H9 (cell line): ENCODE measurements around the gene BTBD1. TPM values are rescaled to one million over a fixed set of nuclear protein-coding genes. Genes with fewer than 3 reads are reported as not detected.

ENCODE experiments used
- DNase-seq: peaks from one replicate; pipeline ENCODE4 v3.0.0-alpha.2; 2017
- H2AFZ ChIP-seq: one replicate; pipeline ENCODE4 v1.6.1; 2013; ENCODE audit warnings: mild to moderate bottlenecking, low read length, control low read depth, moderate library complexity
- H2AK5ac ChIP-seq: 2 replicates; pipeline ENCODE4 v1.6.1; 2013; ENCODE audit warnings: low read length, control low read depth, mixed read lengths; ENCODE audit not compliant: insufficient read length
- H2BK120ac ChIP-seq: one replicate; pipeline ENCODE4 v1.6.1; 2013; ENCODE audit warnings: low read depth, mild to moderate bottlenecking, low read length, control low read depth, inconsistent platforms; ENCODE audit not compliant: poor library complexity, severe bottlenecking
- H2BK12ac ChIP-seq: 2 replicates; pipeline ENCODE4 v1.6.1; 2013; ENCODE audit warnings: low read length, control low read depth, mixed read lengths, low read depth; ENCODE audit not compliant: insufficient read length
- H2BK15ac ChIP-seq: 2 replicates; pipeline ENCODE4 v1.6.1; 2013; ENCODE audit warnings: low read depth, low read length, control low read depth
- H2BK20ac ChIP-seq: one replicate; pipeline ENCODE4 v1.6.1; 2013; ENCODE audit warnings: low read depth, mild to moderate bottlenecking, low read length, control low read depth, inconsistent platforms; ENCODE audit not compliant: poor library complexity, severe bottlenecking
- H2BK5ac ChIP-seq: 2 replicates; pipeline ENCODE4 v1.6.1; 2013; ENCODE audit warnings: low read length, control low read depth, mixed read lengths; ENCODE audit not compliant: insufficient read length
- H3K14ac ChIP-seq: 2 replicates; pipeline ENCODE4 v1.6.1; 2013; ENCODE audit warnings: low read length, control low read depth; ENCODE audit not compliant: insufficient read depth
- H3K18ac ChIP-seq: 2 replicates; pipeline ENCODE4 v1.6.1; 2013; ENCODE audit warnings: low read depth, mild to moderate bottlenecking, mixed read lengths, low read length, control low read depth; ENCODE audit not compliant: insufficient read length
- H3K23ac ChIP-seq: 2 replicates; pipeline ENCODE4 v1.6.1; 2013; ENCODE audit warnings: low read length, control low read depth, mixed read lengths, low read depth; ENCODE audit not compliant: insufficient read length
- H3K23me2 ChIP-seq: 2 replicates; pipeline ENCODE4 v1.6.1; 2013; ENCODE audit warnings: low read depth, mild to moderate bottlenecking, mixed read lengths, low read length, control low read depth; ENCODE audit not compliant: insufficient read length, poor library complexity, severe bottlenecking
- H3K27ac ChIP-seq: 2 replicates; pipeline ENCODE4 v1.5.1; 2013; ENCODE audit warnings: low read length, control low read depth, mixed read lengths, low read depth; ENCODE audit not compliant: insufficient read length
- H3K27me3 ChIP-seq: 2 replicates; pipeline ENCODE4 v1.6.1; 2013; ENCODE audit warnings: low read length, control low read depth, inconsistent platforms; ENCODE audit not compliant: insufficient read depth
- H3K4ac ChIP-seq: 2 replicates; pipeline ENCODE4 v1.6.1; 2013; ENCODE audit warnings: low read depth, mild to moderate bottlenecking, control low read depth, inconsistent platforms, low read length, moderate library complexity
- H3K4me1 ChIP-seq: 2 replicates; pipeline ENCODE4 v1.6.1; 2013; ENCODE audit warnings: low read length, control low read depth, inconsistent platforms; ENCODE audit not compliant: insufficient read depth
- H3K4me2 ChIP-seq: 2 replicates; pipeline ENCODE4 v1.6.1; 2013; ENCODE audit warnings: low read length, control low read depth, mixed read lengths; ENCODE audit not compliant: insufficient read length, insufficient read depth
- H3K56ac ChIP-seq: 2 replicates; pipeline ENCODE4 v1.6.1; 2013; ENCODE audit warnings: low read depth, mild to moderate bottlenecking, mixed read lengths, low read length, control low read depth; ENCODE audit not compliant: insufficient read length
- H3K79me1 ChIP-seq: 2 replicates; pipeline ENCODE4 v1.6.1; 2013; ENCODE audit warnings: low read depth, mild to moderate bottlenecking, moderate library complexity, low read length, control low read depth, inconsistent platforms; ENCODE audit not compliant: insufficient read depth, poor library complexity, severe bottlenecking
- H3K79me2 ChIP-seq: 2 replicates; pipeline ENCODE4 v1.6.1; 2013; ENCODE audit warnings: low read length, control low read depth, inconsistent platforms; ENCODE audit not compliant: insufficient read depth
- H3K9ac ChIP-seq: 2 replicates; pipeline ENCODE4 v1.6.1; 2013; ENCODE audit warnings: low read length, control low read depth, mixed read lengths; ENCODE audit not compliant: insufficient read length; ENCODE audit errors: extremely low read depth
- H3K9me3 ChIP-seq: one replicate; pipeline ENCODE4 v1.6.1; 2013; ENCODE audit warnings: low read depth, low read length, inconsistent platforms; ENCODE audit not compliant: control insufficient read depth
- H3T11ph ChIP-seq: one replicate; pipeline ENCODE4 v1.6.1; 2013; ENCODE audit warnings: mild to moderate bottlenecking, low read length, control low read depth, inconsistent platforms
- H4K20me1 ChIP-seq: one replicate; pipeline ENCODE4 v1.6.1; 2013; ENCODE audit not compliant: control insufficient read depth, insufficient read length, insufficient read depth
- H4K5ac ChIP-seq: 2 replicates; pipeline ENCODE4 v1.6.1; 2013; ENCODE audit warnings: low read depth, mild to moderate bottlenecking, mixed read lengths, low read length, control low read depth; ENCODE audit not compliant: insufficient read length
- H4K8ac ChIP-seq: replicated peaks from 2 replicates; pipeline ENCODE4 v1.6.1; 2013; ENCODE audit warnings: low read length, control low read depth, mixed read lengths, low read depth; ENCODE audit not compliant: insufficient read length
- H4K91ac ChIP-seq: 2 replicates; pipeline ENCODE4 v1.6.1; 2013; ENCODE audit warnings: low read depth, mild to moderate bottlenecking, moderate library complexity, mixed read lengths, low read length, control low read depth; ENCODE audit not compliant: insufficient read length
- H3K27ac Mint-ChIP-seq, 3 experiments: 2 replicates in 2 of 3; 3 replicates in 1 of 3; pipeline ENCODE4 v1.8.0; 2020 to 2021; ENCODE audit warnings: mixed read lengths in 3 of 3, mild to moderate bottlenecking in 1 of 3, moderate library complexity in 1 of 3
- H3K27me3 Mint-ChIP-seq: 2 replicates; pipeline ENCODE4 v1.8.0; 2021; ENCODE audit warnings: low read depth, mild to moderate bottlenecking, moderate library complexity, mixed read lengths
- H3K36me3 Mint-ChIP-seq, 3 experiments: 2 replicates in 2 of 3; 3 replicates in 1 of 3; pipeline ENCODE4 v1.8.0; 2020 to 2021; ENCODE audit warnings: low read depth in 3 of 3, mixed read lengths in 3 of 3; ENCODE audit not compliant: insufficient read depth in 1 of 3
- H3K4me1 Mint-ChIP-seq, 2 experiments: 2 replicates each; pipeline ENCODE4 v1.8.0; 2020; ENCODE audit warnings: mixed read lengths in 2 of 2
- H3K4me3 Mint-ChIP-seq, 2 experiments: 2 replicates in 1 of 2; 3 replicates in 1 of 2; pipeline ENCODE4 v1.8.0; 2020 to 2021; ENCODE audit warnings: mild to moderate bottlenecking in 2 of 2, mixed read lengths in 2 of 2, moderate library complexity in 1 of 2
- H3K9me3 Mint-ChIP-seq, 2 experiments: 2 replicates in 1 of 2; 3 replicates in 1 of 2; pipeline ENCODE4 v1.8.0; 2020; ENCODE audit warnings: mild to moderate bottlenecking in 2 of 2, mixed read lengths in 2 of 2, moderate library complexity in 1 of 2
- CTCF ChIP-seq: fragments of 200-600 bp; sonication (generic); conservative IDR thresholded peaks from 3 replicates; pipeline ENCODE4 v1.8.0; 2021; ENCODE audit warnings: antibody characterized with exemption, mild to moderate bottlenecking
- WGBS: extraction: QIAGEN DNeasy Blood & Tissue Kit; methylation state at CpG from one replicate; pipeline ENCODE4 v1.1.7; 2013; ENCODE audit warnings: missing lambda C conversion rate, low lambda C conversion rate, mixed read lengths; ENCODE audit not compliant: insufficient read length; ENCODE audit errors: extremely low coverage; 5-methylcytosine and 5-hydroxymethylcytosine counted together
- total RNA-seq: library from RNA; stranded (reverse); gene quantifications from 2 replicates; pipeline ENCODE4 v1.2.1, GENCODE V29; 2021

The BTBD1 gene
- total RNA-seq, 1 experiment from 2014 or later, result 43.3 TPM

- no peaks in the 10 kb centered on the region for H3K79me1 ChIP-seq
- no peak overlapping the region for H4K91ac ChIP-seq
- no peak overlapping the region for H3T11ph ChIP-seq
- H3K9me3 Mint-ChIP-seq, result peaks cover 0 to 6% of the 10 kb centered on the region in 2 experiments; a peak in 3 of 5 replicates
- H3K27me3 ChIP-seq, result peaks cover 6% of the 10 kb centered on the region; the same call in 1 of the 2 replicates
- WGBS, result no CpG with 5 or more reads among the region's 21 CpGs
- H4K5ac ChIP-seq, result no peak overlapping the region
- peaks cover 58% of the 10 kb centered on the region for H3K27me3 Mint-ChIP-seq
- no peak overlapping the region for H3K27ac ChIP-seq
- no peak for DNase-seq
- H3K4me1 Mint-ChIP-seq, result peaks cover 5 to 18% of the 10 kb centered on the region in 2 experiments; a peak in 3 of 4 replicates
- H4K8ac ChIP-seq, result no peak overlapping the region
- H3K4me2 ChIP-seq, result peak overlapping the region; percentile 34
- no peaks in the 10 kb centered on the region; the same call in 1 of the 2 replicates for H3K4me1 ChIP-seq
- no peaks in the 10 kb centered on the region for H4K20me1 ChIP-seq
- H3K36me3 Mint-ChIP-seq, result peaks cover 0 to 4% (median 0%) of the 10 kb centered on the region in 3 experiments; a peak in 3 of 7 replicates
- H2BK20ac ChIP-seq, result no peak overlapping the region
- no peak overlapping the region for H3K4ac ChIP-seq
- no peaks in the 10 kb centered on the region for H3K79me2 ChIP-seq
- H3K9ac ChIP-seq, result no peak overlapping the region
- H3K23me2 ChIP-seq, result peaks cover 2% of the 10 kb centered on the region
- TF ChIP-seq CTCF, result no peak
- no peak overlapping the region for H3K56ac ChIP-seq
- H2AFZ ChIP-seq, result no peak overlapping the region
- H3K23ac ChIP-seq, result no peak overlapping the region
- peak overlapping the region; percentile 52 to 72 for H3K4me3 Mint-ChIP-seq
- H3K18ac ChIP-seq, result no peak overlapping the region
- H3K9me3 ChIP-seq, result no peaks in the 10 kb centered on the region
- no peak overlapping the region for H2BK120ac ChIP-seq
- H3K14ac ChIP-seq, result no peak overlapping the region
- no peak overlapping the region for H2BK12ac ChIP-seq
- H2AK5ac ChIP-seq, result no peak overlapping the region
- H3K27ac Mint-ChIP-seq, result no peak overlapping the region
- H2BK15ac ChIP-seq, result no peak overlapping the region
- no peak overlapping the region for H2BK5ac ChIP-seq
These were observed 41.5 kb upstream of the BTBD1 start for GRCh38 chr15:83108266-83109219.
